ENCODE data around the gene CCDC27. TPM values are rescaled to one million over a fixed set of nuclear protein-coding genes. Genes with fewer than 3 reads are reported as not detected.
"Not testable (repeated sequence)": the region's sequence is repeated elsewhere in the genome, so short reads cannot be mapped to it uniquely, and the experiment has no call there.

The CCDC27 gene
- total and polyA plus RNA-seq, 10 donors = not detected

DNA sequence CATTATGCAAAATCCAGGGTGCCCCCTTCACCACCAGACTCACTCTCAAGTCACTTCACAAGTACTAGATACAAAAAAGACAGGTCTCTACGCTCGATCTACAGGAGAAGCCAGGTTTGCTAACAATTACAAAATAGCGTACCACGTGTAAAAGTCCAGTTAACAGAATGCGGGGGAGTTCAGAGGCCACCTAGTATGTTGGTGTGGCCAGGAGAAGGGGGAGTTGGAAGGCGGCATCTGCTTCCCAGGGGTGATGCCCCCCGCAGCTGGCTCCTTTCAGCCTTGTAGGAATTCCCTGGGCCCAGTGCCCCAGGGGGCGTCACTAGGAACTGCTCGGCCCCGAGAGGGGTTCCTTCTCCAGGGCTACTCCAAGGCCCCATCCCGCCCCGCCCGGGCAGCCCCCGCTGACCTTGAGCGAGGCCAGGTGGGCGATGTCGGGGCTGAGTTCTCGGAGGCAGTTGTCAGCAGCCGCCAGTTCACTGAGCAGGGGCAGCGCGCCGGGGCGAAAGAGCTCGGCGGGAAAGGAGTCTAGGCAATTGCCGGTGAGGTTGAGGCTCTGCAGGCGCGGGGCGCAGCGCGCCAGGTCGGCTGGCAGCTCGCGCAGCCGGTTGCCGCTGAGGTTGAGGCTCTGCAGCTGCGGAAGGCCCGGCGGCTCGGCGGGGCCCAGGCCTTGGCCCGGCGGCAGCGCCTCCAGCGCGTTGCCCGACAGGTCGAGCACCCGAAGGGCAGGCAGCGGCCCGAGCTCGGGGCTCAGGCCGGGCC is 43.4 kb downstream of the CCDC27 start:
- H3K27ac ChIP-seq = peak overlapping the region in 6 of 8 donors; percentile 53 to 85 (median 76)
- intact Hi-C loops (cut with DNase I; ENCODE audit: low total_unique reads) = no loop called here
- TF ChIP-seq POLR2A (IDR thresholded peaks at IDR 0.05) = no peak
- TF ChIP-seq POLR2AphosphoS5 (IDR thresholded peaks at IDR 0.05) = no peak
- TF ChIP-seq, protein P1, sequence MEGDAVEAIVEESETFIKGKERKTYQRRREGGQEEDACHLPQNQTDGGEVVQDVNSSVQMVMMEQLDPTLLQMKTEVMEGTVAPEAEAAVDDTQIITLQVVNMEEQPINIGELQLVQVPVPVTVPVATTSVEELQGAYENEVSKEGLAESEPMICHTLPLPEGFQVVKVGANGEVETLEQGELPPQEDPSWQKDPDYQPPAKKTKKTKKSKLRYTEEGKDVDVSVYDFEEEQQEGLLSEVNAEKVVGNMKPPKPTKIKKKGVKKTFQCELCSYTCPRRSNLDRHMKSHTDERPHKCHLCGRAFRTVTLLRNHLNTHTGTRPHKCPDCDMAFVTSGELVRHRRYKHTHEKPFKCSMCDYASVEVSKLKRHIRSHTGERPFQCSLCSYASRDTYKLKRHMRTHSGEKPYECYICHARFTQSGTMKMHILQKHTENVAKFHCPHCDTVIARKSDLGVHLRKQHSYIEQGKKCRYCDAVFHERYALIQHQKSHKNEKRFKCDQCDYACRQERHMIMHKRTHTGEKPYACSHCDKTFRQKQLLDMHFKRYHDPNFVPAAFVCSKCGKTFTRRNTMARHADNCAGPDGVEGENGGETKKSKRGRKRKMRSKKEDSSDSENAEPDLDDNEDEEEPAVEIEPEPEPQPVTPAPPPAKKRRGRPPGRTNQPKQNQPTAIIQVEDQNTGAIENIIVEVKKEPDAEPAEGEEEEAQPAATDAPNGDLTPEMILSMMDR (IDR thresholded peaks at IDR 0.05 in 8 of 11, conservative IDR thresholded peaks at IDR 0.05 in 3 of 11) = no peak
- peak overlapping the region; percentile 63 to 100 (median 99) for H3K4me3 ChIP-seq
- H3K27me3 ChIP-seq (replicated peaks in 1 of 7) = peaks cover 0 to 10% (median 0%) of the 10 kb centered on the region in 7 donors
- peaks cover 27 to 62% (median 45%) of the 10 kb centered on the region in 6 donors for H3K4me1 ChIP-seq
- 5 to 20% (median 7%) methylated on average over 16 to 53 of the region's 53 CpGs for WGBS, 5 donors
- no peaks in the 10 kb centered on the region for H3K9me3 ChIP-seq
- no peak for DNase-seq
- H3K36me3 ChIP-seq = peaks cover 0 to 30% (median 2%) of the 10 kb centered on the region in 6 donors

DNA sequence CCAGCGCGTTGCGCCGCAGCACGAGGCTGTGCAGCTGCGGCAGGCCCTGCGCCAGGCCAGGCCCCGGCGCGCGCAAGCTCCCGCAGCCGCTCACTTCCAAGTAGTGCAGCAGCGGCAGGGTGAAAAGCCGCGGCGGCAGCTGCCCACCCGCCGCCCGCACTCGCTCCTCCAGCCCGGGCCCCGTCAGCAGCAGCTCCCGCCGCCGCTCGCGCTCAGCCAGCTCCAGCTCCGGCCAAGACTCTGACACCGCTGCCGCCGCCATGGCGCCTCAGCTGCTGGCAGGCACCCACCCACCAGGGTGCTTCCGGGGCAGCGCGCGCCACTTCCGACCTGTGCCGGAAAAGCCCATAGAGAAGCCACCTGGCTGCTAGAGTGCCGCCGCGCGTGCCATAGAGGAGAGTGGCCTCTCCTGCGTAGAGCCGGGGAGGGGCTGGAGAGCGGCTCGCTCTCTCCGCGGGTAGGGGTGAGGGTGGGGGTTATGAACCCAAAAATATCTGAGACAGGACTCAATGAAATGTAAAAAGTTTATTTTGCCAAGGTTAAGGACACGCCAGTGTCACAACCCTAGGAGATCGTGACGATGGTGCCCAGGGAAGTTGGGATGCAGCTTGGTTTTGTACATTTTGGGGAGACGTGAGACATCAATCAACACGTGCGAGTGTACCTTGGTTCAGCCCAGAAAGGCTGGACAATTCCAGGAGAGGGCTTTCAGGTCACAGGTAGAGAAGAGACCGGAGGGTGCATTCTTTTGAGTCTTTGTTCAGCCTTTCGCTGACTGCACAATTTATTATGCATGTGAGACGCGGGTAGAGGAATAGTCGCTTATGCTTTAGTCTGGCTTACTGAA is 44.2 kb downstream of the CCDC27 start, which contains the start of gene LRRC47:
Gene LRRC47, minus strand, starts transcription at position 284 of the 847 bp plus-strand sequence. Its CDS starts 22 bp downstream, at position 262.
- DNase-seq = peak; percentile 100
- 2 to 13% (median 6%) methylated on average over 25 to 60 of the region's 60 CpGs for WGBS, 5 donors
- no peaks in the 10 kb centered on the region for H3K9me3 ChIP-seq
- H3K27ac ChIP-seq = peak within 1 kb of the TSS in 7 of 8 donors; percentile 53 to 85 (median 73)
- intact Hi-C loops (cut with DNase I; ENCODE audit: low total_unique reads) = no loop called here
- H3K4me3 ChIP-seq = peak within 1 kb of the TSS; percentile 63 to 100 (median 99)
- H3K4me1 ChIP-seq = peaks cover 27 to 58% (median 43%) of the 10 kb centered on the region in 6 donors
- H3K36me3 ChIP-seq = peaks cover 0 to 22% (median 2%) of the 10 kb centered on the region in 6 donors
- TF ChIP-seq, protein P1 (IDR thresholded peaks at IDR 0.05 in 8 of 11, conservative IDR thresholded peaks at IDR 0.05 in 3 of 11) = peak in 6 of 11 experiments; percentile 11 to 51 (median 46)
- peak in 1 of 3 donors; percentile 49 for TF ChIP-seq POLR2A (IDR thresholded peaks at IDR 0.05)
- peak; percentile 94 to 96 (median 95) for TF ChIP-seq POLR2AphosphoS5 (IDR thresholded peaks at IDR 0.05)
- H3K27me3 ChIP-seq (replicated peaks in 1 of 7) = peaks cover 0 to 11% (median 0%) of the 10 kb centered on the region in 7 donors

DNA sequence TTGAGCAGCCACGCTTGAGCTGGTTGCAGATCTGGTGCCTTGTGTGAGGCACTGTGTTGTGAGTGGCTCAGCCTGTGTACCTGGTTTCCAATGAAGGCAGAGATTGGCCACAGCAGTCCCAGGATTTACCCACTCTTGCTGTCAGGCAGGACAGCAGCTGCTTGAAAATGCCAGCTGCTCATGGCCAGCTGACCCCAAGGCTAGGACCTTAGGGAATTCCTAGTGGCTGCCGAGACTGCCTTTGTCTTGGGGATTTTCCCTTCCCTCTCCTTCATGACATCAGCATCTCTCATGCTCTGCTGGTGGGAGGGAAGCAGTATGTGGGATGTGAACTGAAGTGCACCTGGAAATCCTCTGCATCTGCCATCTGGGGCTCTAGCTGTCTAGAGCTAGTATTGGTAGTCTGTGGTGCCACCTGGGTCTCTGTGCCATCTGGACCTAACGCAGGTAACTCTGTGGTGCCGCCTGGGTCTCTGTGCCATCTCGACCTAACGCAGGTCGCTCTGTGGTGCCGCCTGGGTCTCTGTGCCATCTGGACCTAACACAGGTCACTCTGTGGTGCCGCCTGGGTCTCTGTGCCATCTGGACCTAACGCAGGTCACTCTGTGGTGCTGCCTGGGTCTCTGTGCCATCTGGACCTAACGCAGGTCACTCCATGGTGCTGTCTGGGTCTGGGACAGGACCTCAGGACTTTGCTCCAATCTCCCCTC is 47.9 kb downstream of the CCDC27 start:
- 81 to 92% (median 88%) methylated on average over 5 to 11 of the region's 11 CpGs for WGBS, 5 donors
- peak; percentile 51 for DNase-seq
- Histone ChIP-seq H3K36me3 (no peaks in the 10 kb centered on the region), H3K27me3 (replicated peaks in 1 of 7) (peaks cover 0 to 21% (median 5%) of the 10 kb centered on the region in 7 donors), H3K27ac (no peak overlapping the region), H3K9me3 (no peaks in the 10 kb centered on the region), H3K4me3 (no peak overlapping the region), H3K4me1 (peaks cover 6 to 21% (median 16%) of the 10 kb centered on the region in 6 donors)
- intact Hi-C loops (cut with DNase I; ENCODE audit: low total_unique reads) = no loop called here
- TF ChIP-seq POLR2AphosphoS5 (IDR thresholded peaks at IDR 0.05) = no peak
- TF ChIP-seq, protein P1 (IDR thresholded peaks at IDR 0.05 in 8 of 11, conservative IDR thresholded peaks at IDR 0.05 in 3 of 11) = no peak
- TF ChIP-seq POLR2A (IDR thresholded peaks at IDR 0.05) = no peak

DNA sequence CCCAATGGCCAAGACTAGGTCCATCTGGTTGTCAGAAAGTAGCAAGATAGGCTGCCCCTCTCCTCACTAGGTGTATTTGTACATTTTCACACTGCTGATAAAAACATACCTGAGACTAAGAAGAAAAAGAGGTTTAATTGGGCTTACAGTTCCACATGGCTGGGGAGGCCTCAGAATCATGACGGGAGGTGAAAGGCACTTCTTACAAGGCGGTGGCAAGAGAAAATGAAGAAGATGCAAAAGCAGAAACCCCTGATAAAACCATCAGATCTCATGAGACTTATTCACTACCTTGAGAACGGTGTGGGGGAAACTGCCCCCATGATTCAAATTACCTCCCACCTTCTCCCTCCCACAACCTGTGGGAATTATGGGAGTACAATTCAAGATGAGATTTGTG is 48.5 kb downstream of the CCDC27 start:
- DNase-seq; H3K9me3 ChIP-seq; intact Hi-C loops (cut with DNase I; ENCODE audit: low total_unique reads); H3K27ac ChIP-seq; H3K4me3 ChIP-seq; H3K36me3 ChIP-seq: not testable (repeated sequence)
- peaks cover 0 to 21% (median 5%) of the 10 kb centered on the region in 7 donors for H3K27me3 ChIP-seq (replicated peaks in 1 of 7)
- 62 to 82% (median 70%) methylated on average over 3 of the region's 3 CpGs for WGBS, 5 donors
- peaks cover 0 to 15% (median 9%) of the 10 kb centered on the region in 6 donors for H3K4me1 ChIP-seq

Measured in spleen (tissue), 11 donors.